ENCODE results near the gene TMX4.
"Not testable (repeated sequence)": the region's sequence is repeated elsewhere in the genome, so short reads cannot be mapped to it uniquely, and the experiment has no call there.

The TMX4 gene

GRCh38 chr20:8036771-8037170 lies 17.2 kb upstream of the TMX4 start:
- H3K4me3 ChIP-seq (ENCODE audit: low read depth, low read length) = no peak overlapping the region
- TF ChIP-seq CTCF (IDR thresholded peaks at IDR 0.05; ENCODE audit: borderline replicate concordance, insufficient read depth, low read depth, low read length) = no peak

GRCh38 chr20:8033151-8033841 lies 13.7 kb upstream of the TMX4 start:
- no peak for TF ChIP-seq CTCF (IDR thresholded peaks at IDR 0.05; ENCODE audit: borderline replicate concordance, insufficient read depth, low read depth, low read length)
- H3K4me3 ChIP-seq (ENCODE audit: low read depth, low read length) = no peak overlapping the region

DNA sequence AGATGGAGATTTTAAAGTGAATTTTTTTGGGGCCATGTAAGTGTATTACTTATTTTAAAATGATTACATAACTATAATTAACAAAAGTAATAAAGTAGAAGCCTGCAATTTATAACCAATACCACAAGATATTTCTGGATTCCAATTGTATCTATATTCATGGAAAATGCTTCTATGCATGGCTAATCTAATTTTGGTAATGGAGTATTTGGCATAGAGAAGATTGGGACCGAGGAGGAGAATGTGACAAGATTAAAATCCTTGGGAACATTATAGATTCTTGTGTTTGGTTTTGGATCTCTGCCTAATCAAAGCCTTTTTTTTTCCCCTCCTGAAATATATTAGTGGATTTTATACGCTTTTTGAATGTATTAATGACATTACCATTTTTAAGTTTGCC lies 12.9 kb upstream of the TMX4 start:
- no peak for TF ChIP-seq CTCF (IDR thresholded peaks at IDR 0.05; ENCODE audit: borderline replicate concordance, insufficient read depth, low read depth, low read length)
- no peak overlapping the region for H3K4me3 ChIP-seq (ENCODE audit: low read depth, low read length)

- not testable (repeated sequence) for H3K4me3 ChIP-seq (ENCODE audit: low read depth, low read length)
Measured at GRCh38 chr20:8031539-8031938, 12.0 kb upstream of the TMX4 start.

DNA sequence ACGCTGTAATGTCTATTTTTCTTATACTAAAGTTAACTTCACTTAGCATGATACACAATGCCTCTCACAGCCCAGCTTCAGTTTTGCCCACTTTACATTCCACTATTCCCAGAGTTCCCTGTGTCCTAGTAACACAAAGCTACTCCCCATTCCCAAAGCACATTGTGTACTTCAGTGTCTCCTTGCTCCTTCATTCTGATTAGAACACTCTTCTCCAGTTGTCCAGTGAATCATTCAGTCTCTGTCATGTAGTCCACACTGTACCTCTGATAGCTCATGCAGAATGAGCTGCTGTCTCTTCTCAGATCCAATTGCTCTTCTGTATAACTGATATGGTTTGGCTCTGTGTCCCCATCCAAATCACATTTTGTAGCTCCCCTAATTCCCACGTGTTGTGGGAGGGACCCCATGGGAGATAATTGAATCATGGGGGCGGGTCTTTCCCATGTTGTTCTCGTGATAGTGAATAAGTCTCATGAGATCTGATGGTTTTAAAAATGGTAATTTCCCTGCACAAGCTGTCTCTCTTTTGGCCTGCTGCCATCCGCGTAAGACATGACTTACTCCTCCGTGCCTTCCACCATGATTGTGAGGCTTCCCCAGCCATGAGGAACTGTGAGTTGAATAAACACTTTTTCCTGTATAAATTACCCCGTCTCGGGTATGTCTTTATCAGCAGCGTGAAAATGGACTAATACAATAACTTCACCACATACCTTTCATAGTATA lies 2.1 kb upstream of the TMX4 start:
- H3K4me3 ChIP-seq (ENCODE audit: low read depth, low read length) = no peak overlapping the region
- TF ChIP-seq CTCF (IDR thresholded peaks at IDR 0.05; ENCODE audit: borderline replicate concordance, insufficient read depth, low read depth, low read length) = no peak

GRCh38 chr20:8020314-8021079 lies 936 bp upstream of the TMX4 start:
- H3K4me3 ChIP-seq (ENCODE audit: low read depth, low read length) = no peak overlapping the region
- no peak for TF ChIP-seq CTCF (IDR thresholded peaks at IDR 0.05; ENCODE audit: borderline replicate concordance, insufficient read depth, low read depth, low read length)

GRCh38 chr20:8019998-8020247 lies 362 bp upstream of the TMX4 start:
- peak overlapping the region; percentile 80 for H3K4me3 ChIP-seq (ENCODE audit: low read depth, low read length)
- TF ChIP-seq CTCF (IDR thresholded peaks at IDR 0.05; ENCODE audit: borderline replicate concordance, insufficient read depth, low read depth, low read length) = no peak
